Right kidney (tissue), 9 donors: ENCODE data around the gene VSIG1.

Experiments
- DNase-seq: peaks from one replicate; pipeline ENCODE4 v3.0.0-alpha.2; 2016
- long read RNA-seq, 8 donors: transcript quantifications; one replicate each; lab custom pipeline, GENCODE V29; 2026

VSIG1 gene
- long read RNA-seq, donor 1: 0 reads
- long read RNA-seq, donor 2: 0 reads
- long read RNA-seq, donor 3: 0 reads
- long read RNA-seq, donor 4: 0 reads
- long read RNA-seq, donor 5: 0 reads
- long read RNA-seq, donor 6: 0 reads
- long read RNA-seq, donor 7, partial matches to known transcripts: 0 of 1 reads
- long read RNA-seq, donor 7, other reads (novel, unspliced or antisense): 0 of 1 reads
- long read RNA-seq, donor 8: 0 reads

DNA sequence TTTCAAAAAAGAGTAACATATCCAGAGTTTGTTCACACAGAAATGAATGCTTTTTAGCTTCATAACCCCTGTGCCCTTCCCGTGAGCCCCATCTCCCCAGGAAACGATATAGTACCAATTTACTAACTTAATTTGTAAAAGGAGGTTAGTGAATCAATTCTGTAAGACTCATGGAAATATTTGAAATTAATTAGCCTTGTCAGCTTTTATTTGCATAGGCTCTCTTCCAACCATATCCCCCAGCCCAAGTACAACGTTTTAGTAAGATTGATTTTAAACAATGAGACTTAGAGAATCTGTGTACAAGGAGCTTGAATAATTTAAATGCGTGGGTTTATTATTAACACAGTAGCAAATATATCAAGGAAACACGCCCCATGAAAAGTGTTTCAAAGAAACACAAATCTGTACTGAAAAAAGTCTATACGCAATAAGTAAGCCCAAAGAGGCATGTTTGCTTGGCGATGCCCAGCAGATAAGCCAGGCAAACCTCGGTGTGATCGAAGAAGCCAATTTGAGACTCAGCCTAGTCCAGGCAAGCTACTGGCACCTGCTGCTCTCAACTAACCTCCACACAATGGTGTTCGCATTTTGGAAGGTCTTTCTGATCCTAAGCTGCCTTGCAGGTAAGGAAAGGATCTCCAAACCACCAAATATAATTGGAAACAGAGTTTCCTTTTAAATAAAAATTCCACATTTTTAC is at the start of gene VSIG1:
Gene VSIG1 (plus strand): TSS at position 512 of the 703 bp plus-strand sequence. CDS start 66 bp downstream, at position 578.
- no peak for DNase-seq

DNA sequence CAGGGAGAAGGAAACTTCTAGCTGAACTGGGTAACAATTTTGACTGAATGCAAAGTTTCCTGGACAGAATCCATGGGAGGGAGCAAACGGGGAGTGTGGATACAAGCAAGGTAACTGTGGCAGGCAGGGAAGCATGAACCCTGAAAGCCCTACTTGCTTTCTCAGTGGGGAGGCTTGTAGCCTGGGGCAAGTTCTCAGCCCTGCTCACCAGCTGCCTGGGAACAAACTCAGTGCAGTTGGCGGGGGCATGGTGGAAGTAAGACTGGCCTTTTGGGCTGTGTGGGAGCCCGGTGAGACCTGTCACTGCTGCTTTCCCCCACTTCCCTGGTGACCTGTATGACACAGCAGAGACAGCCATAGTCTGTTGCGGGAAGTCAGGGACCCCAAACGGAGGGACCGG is 48.7 kb upstream of the VSIG1 start:
- DNase-seq: no peak

DNA sequence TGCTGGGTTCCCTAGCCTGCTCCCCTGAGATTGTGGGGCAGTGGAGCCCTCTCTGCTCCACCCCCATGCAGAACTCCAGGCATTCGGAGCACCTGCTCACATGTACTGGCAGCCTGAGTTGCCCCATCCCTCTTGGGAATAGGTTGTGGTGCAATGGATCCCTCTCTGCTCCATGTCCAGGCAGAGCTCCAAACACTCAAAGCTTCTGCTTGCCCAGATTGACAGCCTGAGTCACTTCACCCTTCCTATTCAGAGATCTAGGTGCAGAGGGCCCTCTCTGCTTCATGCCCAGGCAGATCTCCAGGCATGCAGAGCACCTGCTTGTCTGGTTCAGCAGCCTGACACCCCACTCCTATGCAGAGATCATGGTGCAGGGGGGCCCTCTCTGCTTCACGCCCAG is 44.1 kb upstream of the VSIG1 start:
- no peak for DNase-seq

DNA sequence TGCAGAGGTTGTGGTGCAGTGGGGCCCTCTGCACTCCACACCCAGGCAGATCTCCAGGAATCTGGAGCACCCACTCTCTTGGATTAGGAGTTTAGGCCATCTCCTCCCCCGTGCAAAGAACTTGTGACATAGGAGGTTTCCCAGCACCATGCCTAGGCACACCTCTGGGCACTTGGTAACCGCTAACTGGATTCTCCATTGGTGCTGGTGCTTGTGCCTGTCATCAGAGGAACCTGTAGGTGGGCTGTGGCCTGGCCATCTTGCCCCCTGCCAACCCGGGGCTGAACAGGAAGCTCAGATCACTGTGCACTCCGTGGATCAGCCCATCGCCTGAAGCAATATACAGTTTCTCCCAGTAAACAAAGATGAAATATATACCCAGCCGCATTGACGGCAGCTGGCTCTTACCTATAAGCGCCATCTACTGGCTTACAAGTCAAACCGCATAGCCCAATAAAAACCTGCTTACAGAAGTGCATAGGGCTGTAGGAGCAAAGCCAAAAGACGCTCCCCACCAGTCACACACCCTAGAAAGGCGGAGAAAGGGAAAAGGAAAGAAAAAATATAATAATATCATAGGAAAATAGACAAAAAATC is 43.5 kb upstream of the VSIG1 start:
- no peak for DNase-seq

DNA sequence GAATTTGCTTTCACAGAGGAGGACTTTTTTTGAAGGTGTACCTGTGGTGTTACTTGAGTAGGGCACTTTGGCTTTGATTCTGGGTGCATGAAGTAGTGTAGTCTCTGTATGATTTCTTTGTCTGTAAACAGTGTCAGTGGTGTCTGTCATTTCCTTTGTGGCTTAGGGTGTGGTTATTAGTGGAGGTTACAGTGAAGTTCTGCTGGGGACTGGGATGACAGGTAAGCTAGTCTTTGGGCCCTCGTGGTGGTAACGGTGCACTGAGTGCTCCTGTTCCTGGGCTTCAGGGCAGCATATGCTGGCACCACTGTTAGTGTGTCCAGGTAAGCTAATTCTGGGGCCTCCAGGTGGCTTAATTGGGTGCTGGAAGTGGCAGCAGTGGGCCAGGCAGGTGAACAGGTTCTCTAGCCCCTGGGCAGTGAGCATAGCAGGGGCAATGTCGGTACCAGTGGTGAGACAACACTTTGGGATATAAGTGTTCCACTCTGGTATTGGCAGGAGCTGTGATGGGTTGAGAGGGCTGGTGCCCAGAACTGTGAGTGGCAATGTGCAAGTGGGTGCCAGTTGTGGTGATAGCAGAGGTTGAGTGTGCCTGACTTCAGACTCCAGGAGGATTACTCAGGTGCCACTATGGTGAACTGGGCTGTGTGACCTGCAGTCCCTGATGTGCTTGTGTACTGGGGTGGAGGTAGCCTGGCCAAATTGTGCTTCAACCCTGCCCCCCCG is 26.0 kb upstream of the VSIG1 start:
- DNase-seq: no peak

DNA sequence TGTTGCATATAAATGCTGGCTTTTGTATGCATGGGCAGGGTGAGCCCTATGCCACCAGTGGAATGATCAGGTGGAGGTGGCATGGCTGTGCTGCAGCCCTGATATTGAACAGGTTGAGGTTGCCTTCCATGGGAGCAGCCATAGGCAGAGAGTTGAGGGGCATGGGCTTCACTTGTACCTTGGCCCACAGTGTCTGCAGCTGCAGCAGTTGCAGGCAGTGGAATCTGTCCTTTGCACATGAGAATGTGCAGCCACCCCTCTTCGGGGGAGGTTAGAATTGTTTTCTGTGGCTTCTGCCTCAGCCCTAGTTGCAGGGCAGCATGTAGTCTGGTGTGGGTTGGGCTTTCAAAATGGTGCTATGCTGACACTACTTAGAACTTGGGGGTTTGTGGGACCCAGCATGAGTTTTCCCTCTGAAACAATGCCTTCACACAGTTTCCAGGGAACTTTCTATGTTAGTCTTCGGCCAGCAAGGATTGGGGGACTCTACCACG is 25.4 kb upstream of the VSIG1 start:
- no peak for DNase-seq

DNA sequence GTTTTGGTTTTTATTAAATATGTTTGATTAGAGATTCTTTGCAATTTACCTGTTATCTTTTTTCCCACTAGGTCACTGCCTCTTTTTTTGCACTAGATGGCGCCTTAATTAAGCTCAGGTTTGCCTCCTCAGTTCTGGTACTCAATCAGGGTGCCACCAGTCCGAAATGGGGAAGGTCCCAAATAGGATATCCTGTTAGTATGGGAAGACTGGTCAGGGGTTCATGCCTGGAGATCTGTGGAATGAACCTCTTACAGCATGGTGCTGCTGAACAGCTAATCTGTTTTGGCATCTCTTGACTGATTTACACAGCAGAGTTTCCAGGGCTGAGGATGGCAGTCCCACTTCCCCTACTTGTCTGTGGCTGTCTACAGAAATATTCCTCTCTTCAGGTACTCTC is 24.2 kb upstream of the VSIG1 start:
- no peak for DNase-seq

DNA sequence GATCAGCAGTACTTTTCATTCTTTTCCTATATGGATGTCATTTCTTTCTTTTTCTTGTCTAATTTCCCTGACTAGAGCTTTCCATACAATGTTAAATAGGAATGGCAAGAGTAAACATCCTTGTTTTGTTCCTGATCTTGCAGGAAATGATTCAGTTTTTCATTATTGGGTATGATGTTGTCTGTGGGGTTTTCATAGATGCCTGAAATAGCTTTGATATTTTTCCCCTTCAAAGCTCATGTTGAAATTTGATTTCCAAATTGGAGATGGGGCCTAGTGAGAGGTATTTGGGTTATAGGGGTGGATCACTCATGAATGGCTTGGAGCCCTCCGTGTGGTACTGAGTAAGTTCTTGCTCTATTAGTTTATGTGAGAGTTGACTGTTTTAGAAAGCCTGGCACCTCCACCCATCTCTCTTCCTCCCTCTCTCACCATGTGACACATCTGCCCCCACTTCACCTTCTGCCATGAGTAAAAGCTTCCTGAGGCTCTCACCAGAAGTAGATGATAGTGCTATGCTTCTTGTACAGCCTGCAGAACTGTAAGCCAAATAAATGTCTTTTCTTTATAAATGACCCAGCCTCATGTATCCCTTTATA is 22.3 kb upstream of the VSIG1 start:
- no peak for DNase-seq

DNA sequence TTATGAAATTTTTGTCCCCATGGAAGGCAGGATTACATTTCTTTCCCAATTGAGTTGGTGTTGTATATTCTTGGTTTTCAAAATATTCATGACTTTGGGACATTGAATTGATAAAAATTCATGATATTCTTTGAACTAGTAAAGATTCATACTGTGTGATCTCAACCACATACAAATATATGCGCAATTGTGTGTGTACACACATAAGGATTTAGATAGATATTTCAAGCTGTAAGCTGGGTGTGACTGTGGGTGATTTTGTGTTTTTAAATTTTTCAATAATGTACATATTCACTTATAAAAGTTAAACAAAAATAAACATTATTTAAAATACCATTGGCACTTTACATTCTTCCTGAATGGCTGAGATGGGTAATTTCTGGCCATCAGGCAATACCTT is 19.5 kb upstream of the VSIG1 start:
- no peak for DNase-seq

DNA sequence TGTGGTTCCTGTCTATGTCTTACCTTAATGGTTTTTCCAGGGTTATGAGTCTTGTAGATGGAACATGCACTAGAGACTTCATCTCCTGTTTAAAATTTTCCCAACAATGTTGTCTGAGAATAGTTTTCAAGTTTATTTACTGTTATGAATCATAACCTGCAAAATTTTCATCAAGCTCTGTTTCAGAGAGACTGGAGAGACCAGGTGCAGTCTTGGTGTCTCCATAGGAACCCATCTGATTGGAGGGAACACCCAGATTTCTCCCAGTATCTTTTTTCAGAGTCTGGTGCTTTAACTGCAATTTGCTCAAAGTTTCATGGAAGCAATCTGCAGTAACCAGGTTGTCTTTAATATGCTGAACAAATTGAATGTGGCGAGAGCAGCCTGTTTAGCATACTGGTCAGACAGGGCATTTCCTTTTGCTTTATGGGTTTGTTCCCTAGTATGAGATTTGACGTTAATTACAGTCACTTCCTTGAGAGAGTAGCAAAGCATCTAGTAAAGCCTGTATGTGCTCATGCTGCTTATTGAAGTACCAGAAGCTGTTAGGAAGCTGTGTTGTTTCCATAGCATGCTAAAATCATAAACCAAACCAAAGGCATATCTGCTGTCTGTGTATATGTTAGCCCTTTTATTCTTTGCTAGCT is 18.8 kb upstream of the VSIG1 start:
- DNase-seq: no peak

DNA sequence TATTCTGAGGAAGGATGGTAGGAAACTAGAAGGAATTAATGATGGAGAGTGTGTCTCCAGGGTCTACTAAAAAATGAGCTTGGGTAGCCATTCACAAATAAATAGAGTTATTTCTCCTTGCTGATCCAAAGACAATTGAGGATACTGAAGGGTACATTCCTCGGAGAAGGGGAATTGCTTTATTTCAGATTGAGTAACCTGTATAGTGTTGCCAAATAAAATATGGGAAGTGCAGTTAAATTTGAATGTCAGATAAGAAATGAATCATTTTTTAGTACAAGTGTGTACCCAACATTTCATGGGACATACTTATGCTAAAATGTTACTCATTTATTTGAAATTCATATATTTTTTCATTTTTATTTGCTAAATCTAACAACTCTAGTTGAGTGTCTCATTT is 16.0 kb upstream of the VSIG1 start:
- no peak for DNase-seq

DNA sequence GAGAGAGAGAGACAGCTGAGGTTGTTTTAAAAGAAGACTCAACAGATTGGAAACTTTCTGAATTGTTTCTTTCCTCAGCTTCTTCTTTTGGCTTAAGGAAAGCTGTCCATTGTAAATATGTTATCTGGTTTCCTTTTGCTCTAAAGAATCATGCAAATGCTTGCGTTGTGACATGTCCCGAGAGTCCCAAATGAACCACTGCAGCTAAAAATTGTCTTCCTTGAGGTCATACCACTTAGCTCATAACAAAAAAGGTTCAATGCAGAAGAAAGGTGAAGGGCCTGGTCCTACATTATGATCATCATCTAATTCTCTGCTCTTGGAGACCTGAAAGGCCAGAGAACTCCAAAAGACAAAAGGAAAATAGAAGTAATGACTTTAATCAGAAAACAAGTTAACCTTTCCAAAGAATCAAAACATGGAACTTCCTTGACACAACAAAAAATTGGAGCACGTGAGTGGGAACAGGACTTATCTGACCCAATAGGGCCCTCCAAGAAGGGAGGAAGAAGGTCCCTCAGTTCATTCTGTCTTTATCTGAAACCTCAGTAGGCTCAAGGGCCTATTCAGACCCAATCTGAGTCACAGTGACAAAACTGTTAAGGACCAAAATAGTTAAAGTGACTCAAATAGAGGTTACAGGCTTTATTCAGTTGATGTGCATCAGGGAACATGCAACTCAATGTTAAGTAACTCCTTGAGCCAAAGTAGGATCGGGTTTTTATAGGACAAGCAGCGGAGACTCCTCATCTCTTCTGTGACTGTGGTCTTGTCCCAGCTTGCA is 14.7 kb upstream of the VSIG1 start:
- DNase-seq: no peak

DNA sequence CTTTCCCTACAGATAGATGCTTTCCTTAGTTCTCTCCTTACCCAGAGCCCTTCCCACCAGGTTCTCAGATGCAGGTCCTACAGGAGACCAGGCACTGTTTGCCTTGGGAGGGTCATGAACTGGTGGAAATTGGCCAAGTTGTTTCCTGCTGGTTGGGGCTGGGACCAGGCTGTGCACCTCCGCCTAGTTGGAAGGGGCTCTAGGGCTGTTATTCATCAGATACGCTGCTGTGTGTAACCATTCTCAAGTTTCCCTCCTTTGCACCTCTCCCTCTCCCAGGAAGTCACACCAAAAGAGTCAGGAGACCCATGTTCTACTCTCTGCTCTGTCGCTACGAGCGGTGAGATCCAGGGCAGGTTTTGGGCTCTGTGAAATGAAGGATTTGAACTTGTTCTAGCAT is 11.9 kb upstream of the VSIG1 start:
- no peak for DNase-seq

DNA sequence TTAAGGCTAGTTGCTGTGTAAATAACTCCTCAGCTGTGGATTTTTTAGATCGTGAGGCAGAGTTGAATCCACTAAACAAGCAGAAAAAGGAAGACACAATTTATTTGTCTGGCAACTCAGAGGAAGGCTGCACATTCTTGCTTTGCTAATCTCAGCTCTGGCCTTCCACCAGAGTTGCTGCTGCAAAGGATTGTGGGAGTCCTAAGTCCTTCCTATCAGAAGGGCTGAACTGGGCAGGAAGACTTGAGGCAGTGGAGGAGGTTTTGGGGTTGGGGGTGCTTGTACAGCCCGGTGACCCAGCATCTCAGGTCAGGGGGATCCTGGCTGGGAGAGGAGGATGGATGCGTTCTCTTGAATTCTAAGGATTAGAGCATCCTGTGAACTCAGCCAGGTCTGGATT is 11.0 kb upstream of the VSIG1 start:
- DNase-seq: no peak

DNA sequence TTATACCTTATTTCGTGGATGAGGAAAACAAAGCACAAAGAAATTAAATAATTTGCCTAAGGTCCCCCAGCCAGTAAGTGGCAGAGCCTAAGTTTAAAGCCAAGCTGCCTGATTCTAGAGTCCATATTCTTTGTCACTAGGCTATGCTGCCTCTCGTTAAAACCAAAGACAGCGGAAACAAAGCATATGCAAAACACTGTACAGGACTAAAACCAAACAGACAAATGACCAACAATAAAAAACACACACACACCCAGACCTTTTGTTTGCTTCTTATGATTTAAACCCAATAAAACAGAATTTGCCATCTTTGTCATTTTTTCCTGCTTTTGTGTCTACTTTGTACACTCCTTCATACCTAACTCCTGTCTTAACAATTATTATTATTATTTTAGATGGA is 10.1 kb upstream of the VSIG1 start:
- no peak for DNase-seq

DNA sequence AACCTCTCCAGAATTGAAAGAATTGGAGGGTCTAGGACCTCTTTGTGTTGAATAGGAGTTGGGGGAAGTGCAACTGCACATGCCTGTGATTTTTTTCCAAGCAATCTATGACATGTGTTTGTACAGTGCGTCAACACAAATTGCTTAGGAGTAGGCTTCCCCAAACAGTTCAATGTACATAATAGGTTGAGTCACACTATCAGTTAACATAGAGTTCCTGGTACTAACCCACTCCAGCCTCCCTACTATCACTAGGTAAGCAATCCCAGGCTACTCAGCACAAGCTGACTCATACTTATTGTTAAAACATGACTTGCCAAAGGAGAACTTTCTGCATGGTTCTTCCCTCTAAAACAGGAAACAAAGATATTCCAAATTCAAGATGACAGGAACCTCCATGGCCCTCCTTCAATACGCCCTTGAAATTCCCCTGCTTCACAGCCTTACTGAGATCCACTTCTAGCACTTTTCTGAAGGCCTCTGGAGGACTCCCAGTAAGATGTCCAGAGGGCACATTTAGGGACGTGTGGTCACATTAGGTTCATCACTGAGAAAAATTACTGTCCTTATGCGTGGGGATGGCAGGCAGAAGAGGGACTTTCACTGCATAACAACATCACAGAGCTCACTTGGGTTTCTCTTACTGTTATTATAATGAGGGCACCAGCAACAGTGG is 8.4 kb upstream of the VSIG1 start:
- DNase-seq: no peak

DNA sequence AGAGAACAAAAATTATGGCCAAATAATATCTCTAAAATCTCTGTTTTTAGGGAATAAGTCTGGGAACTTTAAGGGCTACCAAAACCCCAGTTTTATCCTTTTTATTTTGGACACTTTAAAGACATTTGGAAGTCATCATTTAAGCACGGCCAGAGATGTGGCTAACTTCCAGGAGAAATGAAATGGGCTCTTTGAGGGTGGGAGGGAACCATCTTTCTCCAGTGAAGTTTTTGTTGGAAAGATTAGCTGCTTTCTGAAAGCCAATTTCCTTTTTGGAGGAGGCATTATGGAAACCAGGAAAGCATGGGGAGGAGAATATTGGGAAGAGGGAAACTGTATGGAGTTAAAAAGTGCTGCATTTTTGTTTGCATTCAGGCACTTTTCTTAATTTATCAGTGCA is 4.8 kb downstream of the VSIG1 start:
- no peak for DNase-seq

DNA sequence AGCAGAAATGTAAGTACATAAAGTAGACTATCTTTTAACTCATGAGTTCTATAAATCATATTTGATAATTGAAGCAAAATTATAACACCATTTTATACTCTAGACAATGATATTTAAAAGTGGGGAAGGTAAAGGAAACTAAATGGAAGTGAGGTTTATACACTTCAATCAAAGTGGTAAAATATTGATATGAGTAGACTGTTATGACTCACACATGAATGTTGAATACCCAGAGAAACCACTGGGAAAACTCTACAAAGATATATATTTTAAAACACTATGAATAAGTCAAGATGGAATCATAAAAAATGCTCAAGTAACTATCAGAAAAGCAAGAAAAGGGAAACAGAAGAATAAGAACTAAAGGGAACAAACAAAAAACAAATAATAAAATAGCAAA is 8.4 kb downstream of the VSIG1 start:
- DNase-seq: no peak

DNA sequence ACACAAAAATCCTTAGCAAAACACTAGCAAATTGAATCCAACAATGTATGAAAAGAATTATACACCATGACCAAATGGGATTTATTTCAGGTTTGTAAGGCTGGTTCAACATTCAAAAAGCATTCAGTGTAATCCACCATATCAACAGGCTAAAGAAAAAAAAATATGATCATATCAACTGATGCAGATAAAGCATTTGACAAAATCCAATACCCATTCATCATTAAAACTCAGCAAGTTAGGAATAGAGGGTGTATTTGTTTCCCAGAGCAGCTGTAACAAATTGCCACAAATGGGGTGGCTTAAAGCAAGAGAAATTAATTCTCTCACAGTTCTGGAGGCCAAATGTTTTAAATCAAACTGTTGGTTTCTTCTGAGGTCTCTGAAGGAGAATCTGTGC is 10.7 kb downstream of the VSIG1 start:
- DNase-seq: no peak

DNA sequence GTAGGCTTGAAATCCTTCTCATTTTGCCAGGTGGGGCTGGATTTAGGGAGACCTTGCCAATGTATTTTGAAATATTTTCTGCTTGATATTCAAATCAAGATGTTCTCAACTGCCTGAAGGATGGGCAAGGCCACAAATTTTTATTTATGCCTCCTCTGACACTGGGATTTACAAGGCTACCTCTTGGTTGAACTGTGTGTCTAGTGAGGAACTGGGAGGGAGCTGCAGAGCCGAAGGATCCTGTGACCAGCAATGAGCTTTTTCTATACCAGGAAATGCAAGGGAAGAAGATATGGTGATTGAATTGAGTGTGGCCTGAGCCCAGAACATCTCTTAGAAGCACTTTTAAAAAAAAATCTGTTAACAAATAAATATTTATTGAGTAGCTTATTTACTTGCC is 14.9 kb downstream of the VSIG1 start:
- DNase-seq: no peak

DNA sequence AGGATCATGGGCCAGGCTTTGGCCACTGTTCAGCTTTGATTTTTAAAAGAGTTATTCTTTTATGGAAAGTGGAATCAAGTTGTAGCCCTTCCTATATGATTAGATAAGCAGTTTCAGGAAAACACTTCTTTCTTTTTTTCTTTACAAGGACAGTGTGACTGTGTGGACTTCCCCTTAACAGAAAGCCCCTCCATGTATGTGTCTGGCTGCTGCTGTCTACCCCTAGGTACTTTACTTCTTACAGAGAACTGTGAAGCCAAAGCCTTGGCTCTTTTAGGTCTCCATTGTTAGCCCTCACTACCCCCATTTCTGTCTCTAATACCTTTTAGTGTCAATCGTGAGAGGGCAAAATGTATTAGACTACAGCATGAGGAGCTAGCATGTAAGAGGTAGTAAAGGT is 19.1 kb downstream of the VSIG1 start:
- no peak for DNase-seq
